ENCODE data around the gene CHMP6.

The CHMP6 gene

GRCh38 chr17:80949451-80950421 is 41.9 kb upstream of the CHMP6 start:
- Histone ChIP-seq H3K27ac (ENCODE audit: insufficient read depth, low read length, poor library complexity, severe bottlenecking) (no peak overlapping the region), H3K9me3 (ENCODE audit: control insufficient read depth, low read length) (no peaks in the 10 kb centered on the region), H3K4me3 (ENCODE audit: insufficient read depth, low read depth, low read length, poor library complexity, severe bottlenecking) (no peak overlapping the region), H3K27me3 (replicated peaks; ENCODE audit: control insufficient read depth, insufficient read depth, low read length, poor library complexity, severe bottlenecking) (no peaks in the 10 kb centered on the region), H3K4me1 (ENCODE audit: control insufficient read depth, insufficient read depth, low read length, poor library complexity, severe bottlenecking) (no peaks in the 10 kb centered on the region), H3K36me3 (ENCODE audit: control insufficient read depth, insufficient read depth, low read length) (peaks cover 50% of the 10 kb centered on the region)
- DNase-seq: no peak

GRCh38 chr17:80950466-80951120 is 41.0 kb upstream of the CHMP6 start:
- no peaks in the 10 kb centered on the region for H3K27me3 ChIP-seq (replicated peaks; ENCODE audit: control insufficient read depth, insufficient read depth, low read length, poor library complexity, severe bottlenecking)
- no peak overlapping the region for H3K27ac ChIP-seq (ENCODE audit: insufficient read depth, low read length, poor library complexity, severe bottlenecking)
- no peaks in the 10 kb centered on the region for H3K9me3 ChIP-seq (ENCODE audit: control insufficient read depth, low read length)
- H3K4me1 ChIP-seq (ENCODE audit: control insufficient read depth, insufficient read depth, low read length, poor library complexity, severe bottlenecking): no peaks in the 10 kb centered on the region
- H3K36me3 ChIP-seq (ENCODE audit: control insufficient read depth, insufficient read depth, low read length): peaks cover 49% of the 10 kb centered on the region
- no peak for DNase-seq
- no peak overlapping the region for H3K4me3 ChIP-seq (ENCODE audit: insufficient read depth, low read depth, low read length, poor library complexity, severe bottlenecking)

- H3K4me1 ChIP-seq (ENCODE audit: control insufficient read depth, insufficient read depth, low read length, poor library complexity, severe bottlenecking): no peaks in the 10 kb centered on the region
- no peak for DNase-seq
- no peak overlapping the region for H3K27ac ChIP-seq (ENCODE audit: insufficient read depth, low read length, poor library complexity, severe bottlenecking)
- H3K27me3 ChIP-seq (replicated peaks; ENCODE audit: control insufficient read depth, insufficient read depth, low read length, poor library complexity, severe bottlenecking): no peaks in the 10 kb centered on the region
- H3K9me3 ChIP-seq (ENCODE audit: control insufficient read depth, low read length): no peaks in the 10 kb centered on the region
- H3K4me3 ChIP-seq (ENCODE audit: insufficient read depth, low read depth, low read length, poor library complexity, severe bottlenecking): no peak overlapping the region
- peaks cover 41% of the 10 kb centered on the region for H3K36me3 ChIP-seq (ENCODE audit: control insufficient read depth, insufficient read depth, low read length)
Measured at GRCh38 chr17:80951121-80952090, 40.2 kb upstream of the CHMP6 start.

- H3K4me3 ChIP-seq (ENCODE audit: insufficient read depth, low read depth, low read length, poor library complexity, severe bottlenecking): no peak overlapping the region
- no peak overlapping the region for H3K27ac ChIP-seq (ENCODE audit: insufficient read depth, low read length, poor library complexity, severe bottlenecking)
- peaks cover 32% of the 10 kb centered on the region for H3K36me3 ChIP-seq (ENCODE audit: control insufficient read depth, insufficient read depth, low read length)
- no peaks in the 10 kb centered on the region for H3K4me1 ChIP-seq (ENCODE audit: control insufficient read depth, insufficient read depth, low read length, poor library complexity, severe bottlenecking)
- DNase-seq: no peak
- no peaks in the 10 kb centered on the region for H3K27me3 ChIP-seq (replicated peaks; ENCODE audit: control insufficient read depth, insufficient read depth, low read length, poor library complexity, severe bottlenecking)
- no peaks in the 10 kb centered on the region for H3K9me3 ChIP-seq (ENCODE audit: control insufficient read depth, low read length)
Measured at GRCh38 chr17:80952291-80952690, 39.4 kb upstream of the CHMP6 start.

GRCh38 chr17:80953471-80954315 is 37.9 kb upstream of the CHMP6 start:
- peaks cover 24% of the 10 kb centered on the region for H3K36me3 ChIP-seq (ENCODE audit: control insufficient read depth, insufficient read depth, low read length)
- H3K4me1 ChIP-seq (ENCODE audit: control insufficient read depth, insufficient read depth, low read length, poor library complexity, severe bottlenecking): no peaks in the 10 kb centered on the region

GRCh38 chr17:80955078-80955477 is 36.6 kb upstream of the CHMP6 start:
- DNase-seq: no peak
- Histone ChIP-seq H3K27me3 (replicated peaks; ENCODE audit: control insufficient read depth, insufficient read depth, low read length, poor library complexity, severe bottlenecking) (no peaks in the 10 kb centered on the region), H3K9me3 (ENCODE audit: control insufficient read depth, low read length) (no peaks in the 10 kb centered on the region), H3K27ac (ENCODE audit: insufficient read depth, low read length, poor library complexity, severe bottlenecking) (no peak overlapping the region), H3K36me3 (ENCODE audit: control insufficient read depth, insufficient read depth, low read length) (peaks cover 13% of the 10 kb centered on the region), H3K4me1 (ENCODE audit: control insufficient read depth, insufficient read depth, low read length, poor library complexity, severe bottlenecking) (no peaks in the 10 kb centered on the region), H3K4me3 (ENCODE audit: insufficient read depth, low read depth, low read length, poor library complexity, severe bottlenecking) (no peak overlapping the region)

More at GRCh38 chr17:80953471-80954315, 37.9 kb upstream of the CHMP6 start:
- H3K4me3 ChIP-seq (ENCODE audit: insufficient read depth, low read depth, low read length, poor library complexity, severe bottlenecking): no peak overlapping the region
- no peak for DNase-seq
- H3K9me3 ChIP-seq (ENCODE audit: control insufficient read depth, low read length): no peaks in the 10 kb centered on the region
- no peak overlapping the region for H3K27ac ChIP-seq (ENCODE audit: insufficient read depth, low read length, poor library complexity, severe bottlenecking)
- H3K27me3 ChIP-seq (replicated peaks; ENCODE audit: control insufficient read depth, insufficient read depth, low read length, poor library complexity, severe bottlenecking): no peaks in the 10 kb centered on the region

- H3K27me3 ChIP-seq (replicated peaks; ENCODE audit: control insufficient read depth, insufficient read depth, low read length, poor library complexity, severe bottlenecking): no peaks in the 10 kb centered on the region
- no peak overlapping the region for H3K27ac ChIP-seq (ENCODE audit: insufficient read depth, low read length, poor library complexity, severe bottlenecking)
- no peaks in the 10 kb centered on the region for H3K9me3 ChIP-seq (ENCODE audit: control insufficient read depth, low read length)
- no peak overlapping the region for H3K4me3 ChIP-seq (ENCODE audit: insufficient read depth, low read depth, low read length, poor library complexity, severe bottlenecking)
- DNase-seq: no peak
- no peaks in the 10 kb centered on the region for H3K4me1 ChIP-seq (ENCODE audit: control insufficient read depth, insufficient read depth, low read length, poor library complexity, severe bottlenecking)
- H3K36me3 ChIP-seq (ENCODE audit: control insufficient read depth, insufficient read depth, low read length): peaks cover 16% of the 10 kb centered on the region
Measured at GRCh38 chr17:80955671-80956280, 35.9 kb upstream of the CHMP6 start.

GRCh38 chr17:80956321-80957190 is 35.1 kb upstream of the CHMP6 start:
- Histone ChIP-seq H3K4me3 (ENCODE audit: insufficient read depth, low read depth, low read length, poor library complexity, severe bottlenecking) (no peak overlapping the region), H3K9me3 (ENCODE audit: control insufficient read depth, low read length) (no peaks in the 10 kb centered on the region), H3K27me3 (replicated peaks; ENCODE audit: control insufficient read depth, insufficient read depth, low read length, poor library complexity, severe bottlenecking) (no peaks in the 10 kb centered on the region), H3K4me1 (ENCODE audit: control insufficient read depth, insufficient read depth, low read length, poor library complexity, severe bottlenecking) (no peaks in the 10 kb centered on the region), H3K27ac (ENCODE audit: insufficient read depth, low read length, poor library complexity, severe bottlenecking) (no peak overlapping the region), H3K36me3 (ENCODE audit: control insufficient read depth, insufficient read depth, low read length) (peaks cover 9% of the 10 kb centered on the region)
- DNase-seq: no peak
